PFSK-1 (cell line): ENCODE data around the gene LHX3.

Source experiments
- FOXP2 ChIP-seq: optimal IDR thresholded peaks from 2 replicates; pipeline ENCODE3; 2011; ENCODE audit warnings: borderline replicate concordance, control low read depth, inconsistent platforms; ENCODE audit not compliant: insufficient read depth; ENCODE audit errors: extremely low read length, extremely low read depth
- POLR2AphosphoS5 ChIP-seq: IDR thresholded peaks from 2 replicates; pipeline ENCODE4 v1.6.1; 2012; ENCODE audit warnings: low read depth, mild to moderate bottlenecking, control low read depth, low read length, moderate library complexity
- SIN3A ChIP-seq: IDR thresholded peaks from 2 replicates; pipeline ENCODE4 v1.6.1; 2012; ENCODE audit warnings: mild to moderate bottlenecking, low read length, moderate library complexity, borderline replicate concordance; ENCODE audit not compliant: insufficient read depth
- TAF1 ChIP-seq: IDR thresholded peaks from 2 replicates; pipeline ENCODE4 v1.6.1; 2012; ENCODE audit warnings: low read length, control low read depth, borderline replicate concordance; ENCODE audit not compliant: insufficient read depth
- TF ChIP-seq, protein P1 (sequence below), 2 experiments: IDR thresholded peaks; 2 replicates each; pipeline versions ENCODE4 v1.6.1 to v1.8.0; 2011 to 2012; ENCODE audit warnings: low read depth in 2 of 2, low read length in 2 of 2, control low read depth in 1 of 2, inconsistent platforms in 1 of 2, mild to moderate bottlenecking in 1 of 2, moderate library complexity in 1 of 2; ENCODE audit not compliant: insufficient read depth in 1 of 2

LHX3 gene

GRCh38 chr9:136237486-136238341 is 32.8 kb upstream of the LHX3 start:
- TF ChIP-seq SIN3A, result no peak
- TF ChIP-seq, protein P1, sequence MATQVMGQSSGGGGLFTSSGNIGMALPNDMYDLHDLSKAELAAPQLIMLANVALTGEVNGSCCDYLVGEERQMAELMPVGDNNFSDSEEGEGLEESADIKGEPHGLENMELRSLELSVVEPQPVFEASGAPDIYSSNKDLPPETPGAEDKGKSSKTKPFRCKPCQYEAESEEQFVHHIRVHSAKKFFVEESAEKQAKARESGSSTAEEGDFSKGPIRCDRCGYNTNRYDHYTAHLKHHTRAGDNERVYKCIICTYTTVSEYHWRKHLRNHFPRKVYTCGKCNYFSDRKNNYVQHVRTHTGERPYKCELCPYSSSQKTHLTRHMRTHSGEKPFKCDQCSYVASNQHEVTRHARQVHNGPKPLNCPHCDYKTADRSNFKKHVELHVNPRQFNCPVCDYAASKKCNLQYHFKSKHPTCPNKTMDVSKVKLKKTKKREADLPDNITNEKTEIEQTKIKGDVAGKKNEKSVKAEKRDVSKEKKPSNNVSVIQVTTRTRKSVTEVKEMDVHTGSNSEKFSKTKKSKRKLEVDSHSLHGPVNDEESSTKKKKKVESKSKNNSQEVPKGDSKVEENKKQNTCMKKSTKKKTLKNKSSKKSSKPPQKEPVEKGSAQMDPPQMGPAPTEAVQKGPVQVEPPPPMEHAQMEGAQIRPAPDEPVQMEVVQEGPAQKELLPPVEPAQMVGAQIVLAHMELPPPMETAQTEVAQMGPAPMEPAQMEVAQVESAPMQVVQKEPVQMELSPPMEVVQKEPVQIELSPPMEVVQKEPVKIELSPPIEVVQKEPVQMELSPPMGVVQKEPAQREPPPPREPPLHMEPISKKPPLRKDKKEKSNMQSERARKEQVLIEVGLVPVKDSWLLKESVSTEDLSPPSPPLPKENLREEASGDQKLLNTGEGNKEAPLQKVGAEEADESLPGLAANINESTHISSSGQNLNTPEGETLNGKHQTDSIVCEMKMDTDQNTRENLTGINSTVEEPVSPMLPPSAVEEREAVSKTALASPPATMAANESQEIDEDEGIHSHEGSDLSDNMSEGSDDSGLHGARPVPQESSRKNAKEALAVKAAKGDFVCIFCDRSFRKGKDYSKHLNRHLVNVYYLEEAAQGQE (IDR thresholded peaks at IDR 0.05; ENCODE audit: insufficient read depth in 1 of 2, low read depth in 2 of 2, low read length in 2 of 2), result no peak
- no peak for TF ChIP-seq POLR2AphosphoS5
- TF ChIP-seq FOXP2, result no peak
- no peak for TF ChIP-seq TAF1

- TF ChIP-seq TAF1, result no peak
Measured at GRCh38 chr9:136235709-136236455, 31.0 kb upstream of the LHX3 start.

DNA sequence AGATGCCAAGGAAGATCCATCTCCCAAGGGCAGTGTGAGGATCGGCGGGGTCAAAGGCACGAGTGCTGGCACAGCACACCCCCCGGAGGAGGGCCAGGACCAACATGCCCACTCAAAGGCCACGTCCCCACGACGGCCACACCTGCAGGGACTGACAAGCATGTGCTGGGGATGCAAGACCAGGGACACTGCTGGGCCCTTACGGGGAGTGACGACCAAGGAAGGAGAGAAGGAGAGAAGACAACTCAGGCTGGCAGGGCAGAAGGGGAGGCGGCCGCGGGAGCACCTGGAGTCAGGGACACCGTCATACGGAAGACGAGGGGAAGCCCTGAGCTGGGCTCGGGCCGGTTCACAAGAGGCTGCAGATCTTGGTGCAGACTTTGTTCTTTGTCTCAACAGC is 30.2 kb upstream of the LHX3 start:
- no peak for TF ChIP-seq SIN3A
- TF ChIP-seq, protein P1 (IDR thresholded peaks at IDR 0.05; ENCODE audit: insufficient read depth in 1 of 2, low read depth in 2 of 2, low read length in 2 of 2), result no peak
- no peak for TF ChIP-seq FOXP2
- no peak for TF ChIP-seq TAF1
- TF ChIP-seq POLR2AphosphoS5, result no peak

GRCh38 chr9:136234597-136234996 is 29.7 kb upstream of the LHX3 start:
- TF ChIP-seq, protein P1 (IDR thresholded peaks at IDR 0.05; ENCODE audit: insufficient read depth in 1 of 2, low read depth in 2 of 2, low read length in 2 of 2), result no peak
- no peak for TF ChIP-seq POLR2AphosphoS5
- no peak for TF ChIP-seq SIN3A
- TF ChIP-seq FOXP2, result no peak
- no peak for TF ChIP-seq TAF1

DNA sequence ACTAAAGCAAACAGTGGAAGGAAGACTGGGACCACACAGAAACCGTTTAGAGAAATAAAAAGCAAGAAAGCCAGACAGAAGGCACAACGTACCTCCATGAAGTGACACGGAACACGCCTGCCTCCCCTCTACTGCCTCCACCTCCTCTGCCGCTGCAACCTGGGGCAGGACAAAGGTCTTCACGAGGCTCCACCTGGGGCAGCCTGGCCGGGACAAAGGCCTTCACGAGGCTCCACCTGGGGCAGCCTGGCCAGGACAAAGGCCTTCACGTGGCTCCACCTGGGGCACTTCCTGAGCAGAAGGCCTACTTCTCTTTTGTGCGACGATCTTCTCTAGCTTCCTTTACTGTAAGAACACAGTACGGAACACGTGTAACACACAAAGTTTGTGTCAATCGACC is 28.9 kb upstream of the LHX3 start:
- TF ChIP-seq FOXP2 (no peak), SIN3A (no peak), POLR2AphosphoS5 (no peak), TAF1 (no peak)
- TF ChIP-seq, protein P1 (IDR thresholded peaks at IDR 0.05; ENCODE audit: insufficient read depth in 1 of 2, low read depth in 2 of 2, low read length in 2 of 2), result no peak
